Brain pericyte (primary cell): ENCODE results near the gene SEZ6L.

Experiments used
- DNase-seq: peaks from one replicate; pipeline ENCODE4 v3.0.0-alpha.2; 2012; ENCODE audit warnings: low read depth, low spot score

SEZ6L gene

GRCh38 chr22:26174280-26174679 is 5.0 kb downstream of the SEZ6L start:
- DNase-seq: no peak

- no peak for DNase-seq
Measured at GRCh38 chr22:26182723-26183122, 13.5 kb downstream of the SEZ6L start.

- no peak for DNase-seq
Measured at GRCh38 chr22:26185190-26185589, 15.9 kb downstream of the SEZ6L start.

- DNase-seq: no peak
Measured at GRCh38 chr22:26188341-26188740, 19.1 kb downstream of the SEZ6L start.

GRCh38 chr22:26194313-26194712 is 25.1 kb downstream of the SEZ6L start:
- DNase-seq: no peak

- DNase-seq: no peak
Measured at GRCh38 chr22:26194877-26195276, 25.6 kb downstream of the SEZ6L start.

- DNase-seq: no peak
Measured at GRCh38 chr22:26196657-26197056, 27.4 kb downstream of the SEZ6L start.

- no peak for DNase-seq
Measured at GRCh38 chr22:26197425-26197824, 28.2 kb downstream of the SEZ6L start.

- no peak for DNase-seq
Measured at GRCh38 chr22:26199665-26200064, 30.4 kb downstream of the SEZ6L start.

- no peak for DNase-seq
Measured at GRCh38 chr22:26202280-26202924, 33.1 kb downstream of the SEZ6L start.

GRCh38 chr22:26205494-26205893 is 36.2 kb downstream of the SEZ6L start:
- DNase-seq: no peak

GRCh38 chr22:26210334-26210733 is 41.1 kb downstream of the SEZ6L start:
- no peak for DNase-seq

GRCh38 chr22:26213826-26214225 is 44.6 kb downstream of the SEZ6L start:
- DNase-seq: no peak

- no peak for DNase-seq
Measured at GRCh38 chr22:26214466-26214865, 45.2 kb downstream of the SEZ6L start.

- DNase-seq: no peak
Measured at GRCh38 chr22:26215736-26216135, 46.5 kb downstream of the SEZ6L start.

GRCh38 chr22:26225207-26225606 is 55.9 kb downstream of the SEZ6L start:
- no peak for DNase-seq

GRCh38 chr22:26226538-26227297 is 57.5 kb downstream of the SEZ6L start:
- no peak for DNase-seq

- no peak for DNase-seq
Measured at GRCh38 chr22:26229910-26230309, 60.6 kb downstream of the SEZ6L start.

GRCh38 chr22:26234296-26234695 is 65.0 kb downstream of the SEZ6L start:
- no peak for DNase-seq

- no peak for DNase-seq
Measured at GRCh38 chr22:26235792-26236487, 66.7 kb downstream of the SEZ6L start.

- DNase-seq: no peak
Measured at GRCh38 chr22:26236991-26237390, 67.7 kb downstream of the SEZ6L start.

- no peak for DNase-seq
Measured at GRCh38 chr22:26238596-26238995, 69.3 kb downstream of the SEZ6L start.

GRCh38 chr22:26239581-26239980 is 70.3 kb downstream of the SEZ6L start:
- no peak for DNase-seq
